ENCODE measurements around the gene TUBA1C.
"Not testable (repeated sequence)": the region's sequence is repeated elsewhere in the genome, so short reads cannot be mapped to it uniquely, and the experiment has no call there.

DNA sequence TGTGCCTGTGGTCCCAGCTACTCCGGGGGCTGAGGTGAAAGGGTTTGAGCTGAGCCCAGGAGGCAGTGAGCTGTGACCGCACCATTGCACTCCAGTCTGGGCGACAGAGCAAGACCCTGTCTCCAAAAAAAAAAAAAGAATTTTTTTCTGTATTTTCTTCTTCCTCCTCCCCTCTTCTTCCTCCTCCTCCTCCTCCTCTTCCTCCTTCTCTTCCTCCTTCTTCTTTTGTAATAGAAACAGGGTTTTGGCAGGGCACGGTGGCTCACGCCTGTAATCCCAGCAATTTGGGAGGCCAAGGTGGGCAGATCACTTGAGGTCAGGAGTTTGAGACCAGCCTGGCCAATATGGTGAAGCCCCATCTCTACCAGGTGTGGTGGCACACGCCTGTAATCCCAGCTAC is 15.7 kb downstream of the TUBA1C start:
- TF ChIP-seq, protein P1, sequence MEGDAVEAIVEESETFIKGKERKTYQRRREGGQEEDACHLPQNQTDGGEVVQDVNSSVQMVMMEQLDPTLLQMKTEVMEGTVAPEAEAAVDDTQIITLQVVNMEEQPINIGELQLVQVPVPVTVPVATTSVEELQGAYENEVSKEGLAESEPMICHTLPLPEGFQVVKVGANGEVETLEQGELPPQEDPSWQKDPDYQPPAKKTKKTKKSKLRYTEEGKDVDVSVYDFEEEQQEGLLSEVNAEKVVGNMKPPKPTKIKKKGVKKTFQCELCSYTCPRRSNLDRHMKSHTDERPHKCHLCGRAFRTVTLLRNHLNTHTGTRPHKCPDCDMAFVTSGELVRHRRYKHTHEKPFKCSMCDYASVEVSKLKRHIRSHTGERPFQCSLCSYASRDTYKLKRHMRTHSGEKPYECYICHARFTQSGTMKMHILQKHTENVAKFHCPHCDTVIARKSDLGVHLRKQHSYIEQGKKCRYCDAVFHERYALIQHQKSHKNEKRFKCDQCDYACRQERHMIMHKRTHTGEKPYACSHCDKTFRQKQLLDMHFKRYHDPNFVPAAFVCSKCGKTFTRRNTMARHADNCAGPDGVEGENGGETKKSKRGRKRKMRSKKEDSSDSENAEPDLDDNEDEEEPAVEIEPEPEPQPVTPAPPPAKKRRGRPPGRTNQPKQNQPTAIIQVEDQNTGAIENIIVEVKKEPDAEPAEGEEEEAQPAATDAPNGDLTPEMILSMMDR (IDR thresholded peaks at IDR 0.05): not testable (repeated sequence)
- not testable (repeated sequence) for TF ChIP-seq FOXP1 (CRISPR knock-in tag; IDR thresholded peaks at IDR 0.05; ENCODE audit: borderline replicate concordance); ATF1 (CRISPR knock-in tag; IDR thresholded peaks at IDR 0.05); FOXJ3 (CRISPR knock-in tag; IDR thresholded peaks at IDR 0.05; ENCODE audit: borderline replicate concordance); NFE2L1 (CRISPR knock-in tag; IDR thresholded peaks at IDR 0.05); RELA (CRISPR knock-in tag; IDR thresholded peaks at IDR 0.05; ENCODE audit: borderline replicate concordance); CBFB (CRISPR knock-in tag; IDR thresholded peaks at IDR 0.05; ENCODE audit: low read depth); TP53 (CRISPR knock-in tag; IDR thresholded peaks at IDR 0.05)
- TF ChIP-seq, protein P2, sequence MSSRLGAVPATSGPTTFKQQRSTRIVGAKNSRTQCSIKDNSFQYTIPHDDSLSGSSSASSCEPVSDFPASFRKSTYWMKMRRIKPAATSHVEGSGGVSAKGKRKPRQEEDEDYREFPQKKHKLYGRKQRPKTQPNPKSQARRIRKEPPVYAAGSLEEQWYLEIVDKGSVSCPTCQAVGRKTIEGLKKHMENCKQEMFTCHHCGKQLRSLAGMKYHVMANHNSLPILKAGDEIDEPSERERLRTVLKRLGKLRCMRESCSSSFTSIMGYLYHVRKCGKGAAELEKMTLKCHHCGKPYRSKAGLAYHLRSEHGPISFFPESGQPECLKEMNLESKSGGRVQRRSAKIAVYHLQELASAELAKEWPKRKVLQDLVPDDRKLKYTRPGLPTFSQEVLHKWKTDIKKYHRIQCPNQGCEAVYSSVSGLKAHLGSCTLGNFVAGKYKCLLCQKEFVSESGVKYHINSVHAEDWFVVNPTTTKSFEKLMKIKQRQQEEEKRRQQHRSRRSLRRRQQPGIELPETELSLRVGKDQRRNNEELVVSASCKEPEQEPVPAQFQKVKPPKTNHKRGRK (CRISPR knock-in tag; IDR thresholded peaks at IDR 0.05; ENCODE audit: borderline replicate concordance): not testable (repeated sequence)
- TF ChIP-seq, protein P3, sequence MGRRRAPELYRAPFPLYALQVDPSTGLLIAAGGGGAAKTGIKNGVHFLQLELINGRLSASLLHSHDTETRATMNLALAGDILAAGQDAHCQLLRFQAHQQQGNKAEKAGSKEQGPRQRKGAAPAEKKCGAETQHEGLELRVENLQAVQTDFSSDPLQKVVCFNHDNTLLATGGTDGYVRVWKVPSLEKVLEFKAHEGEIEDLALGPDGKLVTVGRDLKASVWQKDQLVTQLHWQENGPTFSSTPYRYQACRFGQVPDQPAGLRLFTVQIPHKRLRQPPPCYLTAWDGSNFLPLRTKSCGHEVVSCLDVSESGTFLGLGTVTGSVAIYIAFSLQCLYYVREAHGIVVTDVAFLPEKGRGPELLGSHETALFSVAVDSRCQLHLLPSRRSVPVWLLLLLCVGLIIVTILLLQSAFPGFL (CRISPR knock-in tag; IDR thresholded peaks at IDR 0.05; ENCODE audit: borderline replicate concordance): not testable (repeated sequence)

Data from WTC11 (cell line).